Aorta (tissue), 5 donors: ENCODE results near the gene KRT222. TPM values are rescaled to one million over a fixed set of nuclear protein-coding genes. Genes with fewer than 3 reads are reported as not detected.

Experiments
- ATAC-seq: fragments of 200-7000 bp; cut with Tn5 transposase; one replicate; pipeline ENCODE4 v1.9.1; 2022; ENCODE audit warnings: moderate library complexity; ENCODE audit not compliant: low FRiP score
- DNase-seq, 2 donors: peaks; one replicate each; pipeline ENCODE4 v3.0.0-alpha.2; 2020
- H3K27ac ChIP-seq, 2 donors: one replicate each; pipeline ENCODE4 v1.5.1; 2013; ENCODE audit warnings: low read length in 2 of 2, mild to moderate bottlenecking in 2 of 2, moderate library complexity in 2 of 2, control low read depth in 1 of 2, inconsistent platforms in 1 of 2, low read depth in 1 of 2
- H3K27me3 ChIP-seq, 2 donors: one replicate each; pipeline ENCODE4 v1.6.1; 2013; ENCODE audit warnings: control low read depth in 1 of 2, low read length in 1 of 2, mild to moderate bottlenecking in 1 of 2, moderate library complexity in 1 of 2; ENCODE audit not compliant: insufficient read depth in 2 of 2, control insufficient read depth in 1 of 2
- H3K36me3 ChIP-seq, 2 donors: one replicate each; pipeline ENCODE4 v1.6.1; 2013; ENCODE audit warnings: control low read depth in 1 of 2, low read length in 1 of 2, mild to moderate bottlenecking in 1 of 2; ENCODE audit not compliant: insufficient read depth in 2 of 2, control insufficient read depth in 1 of 2
- H3K4me1 ChIP-seq, 2 donors: one replicate each; pipeline ENCODE4 v1.6.1; 2013; ENCODE audit warnings: low read length in 2 of 2, control low read depth in 1 of 2, mild to moderate bottlenecking in 1 of 2, moderate library complexity in 1 of 2; ENCODE audit not compliant: insufficient read depth in 2 of 2, control insufficient read depth in 1 of 2
- H3K4me3 ChIP-seq, 2 donors: one replicate each; pipeline ENCODE4 v1.5.1; 2013; ENCODE audit warnings: low read length in 2 of 2, control low read depth in 1 of 2, mild to moderate bottlenecking in 1 of 2
- H3K9me3 ChIP-seq: one replicate; pipeline ENCODE4 v1.6.1; 2013; ENCODE audit warnings: mild to moderate bottlenecking, low read length; ENCODE audit not compliant: control insufficient read depth
- WGBS, 2 donors: extraction: QIAGEN DNeasy Blood & Tissue Kit; methylation state at CpG; one replicate each; pipeline ENCODE4 v1.1.7; 2013; 5-methylcytosine and 5-hydroxymethylcytosine counted together
- intact Hi-C, 2 donors: fragments of 100-400 bp; cut with DNase I; formaldehyde crosslinking; loops; one replicate each; pipeline versions ENCODE4 v1.14.2 to v1.15.0; 2022
- polyA plus RNA-seq, 2 donors: library from polyadenylated mRNA; stranded (reverse); fragments of 200-250 nt; gene quantifications; one replicate each; pipeline ENCODE4 v1.2.3, GENCODE V29; 2013
- total RNA-seq, 2 donors: library from RNA; stranded (reverse); fragmentation: NEBNext Ultra II Directional; extraction: Animal tissue kit (Norgen Biotek cat#: 25700); gene quantifications; one replicate each; pipeline ENCODE4 v1.2.1, GENCODE V29; 2021
- donor health status: healthy with polysubstance abuse.
- donor health status: Bipolar disorder and iron deficiency.
- donor health status: DM: no; HTN: no; CAD: no.
- donor health status: DM: no; HTN: no; CAD: no.
- donor health status: DM: yes; HTN: yes; CAD: no.

KRT222 gene
- total and polyA plus RNA-seq, 4 donors: 1.9 to 4.5 TPM; not detected in 2

- Histone ChIP-seq H3K27me3 (no peaks in the 10 kb centered on the region), H3K36me3 (no peaks in the 10 kb centered on the region)
- intact Hi-C loops: no loop called here
Measured at GRCh38 chr17:40696651-40697072, 31.7 kb upstream of the KRT222 start.

GRCh38 chr17:40695874-40696472, 31.0 kb upstream of the KRT222 start:
- Histone ChIP-seq H3K27ac (no peak overlapping the region), H3K4me1 (no peaks in the 10 kb centered on the region), H3K27me3 (no peaks in the 10 kb centered on the region), H3K4me3 (no peak overlapping the region), H3K36me3 (no peaks in the 10 kb centered on the region), H3K9me3 (no peaks in the 10 kb centered on the region)
- 89 to 92% methylated on average over 6 of the region's 6 CpGs for WGBS, 2 donors
- DNase-seq (no peak), ATAC-seq (no peak)
- intact Hi-C loops: no loop called here

More at GRCh38 chr17:40696651-40697072, 31.7 kb upstream of the KRT222 start:
- no peak overlapping the region for H3K27ac ChIP-seq
- no peak overlapping the region for H3K4me3 ChIP-seq
- ATAC-seq: no peak
- no peaks in the 10 kb centered on the region for H3K9me3 ChIP-seq
- no peaks in the 10 kb centered on the region for H3K4me1 ChIP-seq
- WGBS, 2 donors: 75 to 81% methylated on average over 3 of the region's 3 CpGs
- no peak for DNase-seq

GRCh38 chr17:40694584-40694983, 29.6 kb upstream of the KRT222 start:
- intact Hi-C loops: no loop called here

GRCh38 chr17:40687106-40687505, 22.1 kb upstream of the KRT222 start:
- Histone ChIP-seq H3K4me1 (no peaks in the 10 kb centered on the region), H3K36me3 (no peaks in the 10 kb centered on the region), H3K9me3 (no peaks in the 10 kb centered on the region), H3K27me3 (no peaks in the 10 kb centered on the region), H3K27ac (no peak overlapping the region), H3K4me3 (no peak overlapping the region)
- WGBS, 2 donors: 68 to 69% methylated on average over 5 of the region's 5 CpGs
- DNase-seq (no peak), ATAC-seq (no peak)
- intact Hi-C loops: no loop called here

More at GRCh38 chr17:40694584-40694983, 29.6 kb upstream of the KRT222 start:
- 64 to 68% methylated on average over 9 of the region's 9 CpGs for WGBS, 2 donors
- H3K9me3 ChIP-seq: no peaks in the 10 kb centered on the region
- H3K4me1 ChIP-seq: no peaks in the 10 kb centered on the region
- H3K4me3 ChIP-seq: no peak overlapping the region
- H3K27me3 ChIP-seq: no peaks in the 10 kb centered on the region
- DNase-seq: no peak
- no peak overlapping the region for H3K27ac ChIP-seq
- ATAC-seq: no peak
- H3K36me3 ChIP-seq: no peaks in the 10 kb centered on the region

- H3K9me3 ChIP-seq: no peaks in the 10 kb centered on the region
- no peaks in the 10 kb centered on the region for H3K27me3 ChIP-seq
- intact Hi-C loops: no loop called here
- ATAC-seq: no peak
- H3K27ac ChIP-seq: no peak overlapping the region
- DNase-seq: no peak
- 64 to 67% methylated on average over 4 of the region's 4 CpGs for WGBS, 2 donors
- H3K4me3 ChIP-seq: no peak overlapping the region
- no peaks in the 10 kb centered on the region for H3K4me1 ChIP-seq
- no peaks in the 10 kb centered on the region for H3K36me3 ChIP-seq
Measured at GRCh38 chr17:40686192-40686591, 21.2 kb upstream of the KRT222 start.

- no peaks in the 10 kb centered on the region for H3K4me1 ChIP-seq
- ATAC-seq (no peak), DNase-seq (no peak)
- H3K9me3 ChIP-seq: peaks cover 2% of the 10 kb centered on the region
- H3K27me3 ChIP-seq: peaks cover 0 to 3% of the 10 kb centered on the region in 2 donors
- no peaks in the 10 kb centered on the region for H3K36me3 ChIP-seq
- H3K27ac ChIP-seq: no peak overlapping the region
- H3K4me3 ChIP-seq: no peak overlapping the region
- intact Hi-C loops: no loop called here
Measured at GRCh38 chr17:40680998-40681397, 16.0 kb upstream of the KRT222 start.

GRCh38 chr17:40679523-40679907, 14.5 kb upstream of the KRT222 start:
- no peaks in the 10 kb centered on the region for H3K4me1 ChIP-seq
- H3K27ac ChIP-seq: no peak overlapping the region
- peaks cover 0 to 3% of the 10 kb centered on the region in 2 donors for H3K27me3 ChIP-seq
- ATAC-seq (no peak), DNase-seq (no peak)
- WGBS, 2 donors: 70 to 82% methylated on average over 2 of the region's 2 CpGs
- H3K4me3 ChIP-seq: no peak overlapping the region
- H3K9me3 ChIP-seq: peaks cover 2% of the 10 kb centered on the region
- intact Hi-C loops: no loop called here
- H3K36me3 ChIP-seq: no peaks in the 10 kb centered on the region

- no peaks in the 10 kb centered on the region for H3K36me3 ChIP-seq
- WGBS, 2 donors: 48 to 51% methylated on average over 4 of the region's 4 CpGs
- no peak for ATAC-seq
- intact Hi-C loops: no loop called here
- peaks cover 0 to 3% of the 10 kb centered on the region in 2 donors for H3K27me3 ChIP-seq
- no peak overlapping the region for H3K27ac ChIP-seq
- H3K4me3 ChIP-seq: no peak overlapping the region
- peaks cover 2% of the 10 kb centered on the region for H3K9me3 ChIP-seq
- no peaks in the 10 kb centered on the region for H3K4me1 ChIP-seq
- no peak for DNase-seq
Measured at GRCh38 chr17:40678902-40679522, 14.0 kb upstream of the KRT222 start.

- no peak overlapping the region for H3K27ac ChIP-seq
- 89 to 91% methylated on average over 4 of the region's 4 CpGs for WGBS, 2 donors
Measured at GRCh38 chr17:40675905-40676304, 10.9 kb upstream of the KRT222 start.

More at GRCh38 chr17:40675905-40676304, 10.9 kb upstream of the KRT222 start:
- no peak for ATAC-seq
- Histone ChIP-seq H3K9me3 (peaks cover 2% of the 10 kb centered on the region), H3K36me3 (no peaks in the 10 kb centered on the region), H3K27me3 (peaks cover 0 to 3% of the 10 kb centered on the region in 2 donors), H3K4me1 (no peaks in the 10 kb centered on the region), H3K4me3 (no peak overlapping the region)
- intact Hi-C loops: no loop called here
- no peak for DNase-seq
